ENCODE data around the gene GPN3. TPM values are rescaled to one million over a fixed set of nuclear protein-coding genes. Genes with fewer than 3 reads are reported as not detected.

GPN3 gene
- total RNA-seq, 4 donors from 2014 or later: 3.3 to 41.2 (median 16.4) TPM

DNA sequence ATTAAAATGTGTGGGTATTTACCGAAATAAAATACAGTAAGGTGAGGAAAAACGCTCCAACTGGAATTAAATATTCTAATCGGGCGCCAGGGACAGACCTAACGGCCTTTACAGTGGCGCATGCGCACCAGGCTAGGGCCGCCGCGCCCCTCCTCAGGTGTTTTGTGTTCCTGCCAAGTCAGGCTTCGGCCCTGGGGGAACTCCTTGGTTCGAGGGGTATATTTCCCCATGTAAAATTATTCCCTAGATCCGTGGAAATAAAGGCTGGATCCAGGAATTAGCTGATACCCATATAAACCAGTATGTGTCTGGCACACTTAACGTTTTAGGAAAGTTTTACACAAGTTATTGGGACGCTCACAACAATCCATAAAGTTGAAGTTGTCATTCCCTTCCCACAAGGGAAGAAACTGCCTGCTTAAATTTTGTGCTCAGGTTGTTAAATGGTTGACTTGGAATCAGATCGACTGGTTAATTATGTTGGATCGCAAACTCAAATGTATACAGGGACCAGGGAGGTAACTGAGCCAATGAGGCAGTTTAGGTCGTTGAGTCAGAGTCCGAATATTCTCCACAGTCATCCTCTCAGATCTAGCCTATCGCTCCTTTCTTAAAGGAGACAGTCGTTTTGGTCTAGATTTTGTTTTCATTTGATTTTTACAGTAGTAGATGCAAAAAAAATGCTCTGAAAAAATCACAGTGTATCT is 63.9 kb downstream of the GPN3 start:
- intact Hi-C loops (cut with DNase I; ENCODE audit: low total_unique reads): no loop called here
- Histone ChIP-seq H3K27ac (peak overlapping the region; percentile 90 to 95), H3K4me1 (no peaks in the 10 kb centered on the region), H3K9me3 (no peaks in the 10 kb centered on the region), H3K27me3 (no peaks in the 10 kb centered on the region), H3K36me3 (no peaks in the 10 kb centered on the region), H3K4me3 (peak overlapping the region; percentile 87 to 97)
- TF ChIP-seq POLR2A (IDR thresholded peaks at IDR 0.05): no peak
- TF ChIP-seq, protein P1, sequence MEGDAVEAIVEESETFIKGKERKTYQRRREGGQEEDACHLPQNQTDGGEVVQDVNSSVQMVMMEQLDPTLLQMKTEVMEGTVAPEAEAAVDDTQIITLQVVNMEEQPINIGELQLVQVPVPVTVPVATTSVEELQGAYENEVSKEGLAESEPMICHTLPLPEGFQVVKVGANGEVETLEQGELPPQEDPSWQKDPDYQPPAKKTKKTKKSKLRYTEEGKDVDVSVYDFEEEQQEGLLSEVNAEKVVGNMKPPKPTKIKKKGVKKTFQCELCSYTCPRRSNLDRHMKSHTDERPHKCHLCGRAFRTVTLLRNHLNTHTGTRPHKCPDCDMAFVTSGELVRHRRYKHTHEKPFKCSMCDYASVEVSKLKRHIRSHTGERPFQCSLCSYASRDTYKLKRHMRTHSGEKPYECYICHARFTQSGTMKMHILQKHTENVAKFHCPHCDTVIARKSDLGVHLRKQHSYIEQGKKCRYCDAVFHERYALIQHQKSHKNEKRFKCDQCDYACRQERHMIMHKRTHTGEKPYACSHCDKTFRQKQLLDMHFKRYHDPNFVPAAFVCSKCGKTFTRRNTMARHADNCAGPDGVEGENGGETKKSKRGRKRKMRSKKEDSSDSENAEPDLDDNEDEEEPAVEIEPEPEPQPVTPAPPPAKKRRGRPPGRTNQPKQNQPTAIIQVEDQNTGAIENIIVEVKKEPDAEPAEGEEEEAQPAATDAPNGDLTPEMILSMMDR (IDR thresholded peaks at IDR 0.05): peak in 1 of 4 experiments; percentile 9
- DNase-seq: peak; percentile 64 to 70

DNA sequence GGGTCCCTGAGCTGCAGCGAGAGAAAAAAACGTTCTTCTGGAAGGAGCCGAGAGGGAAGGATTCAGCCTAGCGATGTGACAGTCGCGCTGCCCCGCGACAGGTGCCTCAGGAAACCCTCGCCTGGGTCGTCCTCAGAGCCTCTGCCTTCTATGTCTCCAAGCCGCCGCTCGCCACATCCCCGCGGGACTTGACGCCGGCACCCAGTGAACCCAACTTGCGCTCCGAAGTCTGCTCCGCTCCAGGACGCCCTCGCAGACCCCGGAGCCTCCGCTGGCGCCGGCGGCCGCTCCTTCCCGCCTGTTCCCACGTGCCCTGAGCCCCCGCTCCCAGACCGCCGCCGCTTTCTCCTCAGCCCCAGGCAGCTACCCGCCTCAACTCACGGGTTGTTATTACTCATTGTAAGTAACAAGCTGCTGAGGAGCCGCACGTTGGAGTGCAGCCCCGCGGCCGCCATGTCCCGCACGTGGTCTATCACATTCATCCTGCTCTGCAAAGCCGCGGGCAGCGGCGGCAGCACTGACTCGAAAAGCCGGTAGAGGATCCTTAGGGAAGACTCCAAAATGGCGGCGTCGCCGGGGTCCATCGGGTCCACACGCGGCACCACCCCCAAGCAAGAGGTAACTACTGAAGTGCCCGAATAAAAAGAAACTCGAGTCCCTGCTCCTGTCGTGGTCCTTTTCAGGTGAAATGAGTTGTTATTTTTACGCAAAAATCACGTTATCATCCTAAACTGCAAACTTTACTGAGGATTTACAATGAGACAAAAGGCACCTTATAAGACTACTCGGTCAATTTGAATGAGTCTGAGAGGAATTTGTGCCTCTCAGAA is 64.7 kb downstream of the GPN3 start, which contains the start of gene ANAPC7:
Gene ANAPC7, minus strand, starts transcription at position 563 of the 830 bp plus-strand sequence. Its CDS starts 81 bp downstream, at position 482.
- DNase-seq: peak; percentile 89
- Histone ChIP-seq H3K4me3 (peak within 1 kb of the TSS; percentile 87 to 97), H3K27ac (peak within 1 kb of the TSS; percentile 90 to 95), H3K36me3 (no peaks in the 10 kb centered on the region), H3K27me3 (no peaks in the 10 kb centered on the region), H3K9me3 (no peaks in the 10 kb centered on the region), H3K4me1 (no peaks in the 10 kb centered on the region)
- intact Hi-C loops (cut with DNase I; ENCODE audit: low total_unique reads): no loop called here
- TF ChIP-seq, protein P1 (IDR thresholded peaks at IDR 0.05): peak in 1 of 4 experiments; percentile 14
- TF ChIP-seq POLR2A (IDR thresholded peaks at IDR 0.05): peak in 1 of 2 donors; percentile 43

Small RNA genes within 50 kb of the gene (small RNA-seq; reads per million reads assigned to genes)
- gene RF00278: not detected

Other genes with a start within 250 kb of the GPN3 start
- 100 to 1,000 TPM in 2 of 4 donors, 10 to 100 TPM in 2; 61.5 to 173 (median 97.9) TPM for gene ATP2A2, start 187.0 kb downstream of the GPN3 start, total RNA-seq
- 10 to 100 TPM; 40.0 to 68.1 (median 63.5) TPM for gene ANAPC7, start 64.5 kb downstream of the GPN3 start, total RNA-seq
- 100 to 1,000 TPM; 106 to 132 (median 118) TPM for gene ARPC3, start 17.9 kb downstream of the GPN3 start, total RNA-seq
- gene FAM216A, start 588 bp upstream of the GPN3 start, total RNA-seq: 10 to 100 TPM in 2 of 4 donors, 1 to 10 TPM in 2; 3.5 to 29.7 (median 11.2) TPM
- 100 to 1,000 TPM in 2 of 4 donors, 10 to 100 TPM in 2; 82.5 to 195 (median 100) TPM for gene VPS29, start 33.9 kb upstream of the GPN3 start, total RNA-seq
- 1 to 10 TPM in 2 of 4 donors, under 1 TPM in 1, not detected in 1; 0.88 to 8.4 (median 1.2) TPM for gene RAD9B, start 34.1 kb upstream of the GPN3 start, total RNA-seq
- 10 to 100 TPM in 3 of 4 donors, 1 to 10 TPM in 1; 3.6 to 34.1 (median 21.1) TPM for gene PPTC7, start 115.1 kb upstream of the GPN3 start, total RNA-seq
- gene TCTN1, start 145.9 kb upstream of the GPN3 start, total RNA-seq: 10 to 100 TPM; 40.0 to 61.8 (median 49.9) TPM
- gene HVCN1, start 220.9 kb upstream of the GPN3 start, total RNA-seq: 10 to 100 TPM in 3 of 4 donors, 1 to 10 TPM in 1; 3.8 to 18.1 (median 14.0) TPM